ENCODE results near the gene KCNT2. TPM values are rescaled to one million over a fixed set of nuclear protein-coding genes. Genes with fewer than 3 reads are reported as not detected.

The KCNT2 gene
- total and polyA plus RNA-seq, 10 of the 15 experiments (the other 5 are each of a cell fraction or from before 2014, with no cell fraction given): not detected

GRCh38 chr1:196502437-196502836, 105.8 kb downstream of the KCNT2 start (continued):
- TF ChIP-seq ELK1 (IDR thresholded peaks at IDR 0.05; ENCODE audit: low read depth, low read length) (no peak), MLLT1 (IDR thresholded peaks at IDR 0.05) (no peak), ZBTB40 (IDR thresholded peaks at IDR 0.05; ENCODE audit: borderline replicate concordance) (no peak), TARDBP (IDR thresholded peaks at IDR 0.05; ENCODE audit: borderline replicate concordance) (no peak), KLF5 (IDR thresholded peaks at IDR 0.05; ENCODE audit: partially characterized antibody) (no peak), JUND (IDR thresholded peaks at IDR 0.05; ENCODE audit: low read depth, low read length) (no peak), STAT1 (conservative IDR thresholded peaks at IDR 0.05) (no peak), NR2C2 (IDR thresholded peaks at IDR 0.05; ENCODE audit: borderline replicate concordance, control insufficient read depth, insufficient read length, low read depth) (no peak)

Measured in GM12878 (cell line).